GM23338 (cell line): ENCODE results near the gene IQCK. TPM values are rescaled to one million over a fixed set of nuclear protein-coding genes. Genes with fewer than 3 reads are reported as not detected.

ENCODE experiments used
- ATAC-seq: fragments of 200-7000 bp; cut with Tn5 transposase; 3 replicates; pipeline ENCODE4 v1.9.1; 2020
- DNase-seq: peaks from one replicate; pipeline ENCODE4 v3.0.0-alpha.2; 2015; ENCODE audit warnings: low spot score
- H2AFZ ChIP-seq: fragments of 200-600 bp; sonication (generic); 2 replicates; pipeline ENCODE4 v1.8.0; 2016; ENCODE audit warnings: antibody characterized with exemption, mild to moderate bottlenecking, moderate library complexity
- H3F3A ChIP-seq: fragments of 200-600 bp; sonication (generic); replicated peaks from 2 replicates; pipeline ENCODE4 v1.8.0; 2017; ENCODE audit warnings: antibody characterized with exemption, mixed run types, low read depth
- H3K27ac ChIP-seq: fragments of 200-600 bp; sonication (generic); 2 replicates; pipeline ENCODE4 v1.6.1; 2016; ENCODE audit warnings: low read depth
- H3K27me3 ChIP-seq: fragments of 200-600 bp; sonication (generic); 2 replicates; pipeline ENCODE4 v1.8.0; 2016; ENCODE audit warnings: mild to moderate bottlenecking, mixed run types, moderate library complexity; ENCODE audit not compliant: insufficient read depth
- H3K36me3 ChIP-seq: fragments of 200-600 bp; sonication (generic); 2 replicates; pipeline ENCODE4 v1.8.0; 2016; ENCODE audit warnings: mild to moderate bottlenecking; ENCODE audit not compliant: insufficient read depth
- H3K4me1 ChIP-seq: fragments of 200-600 bp; sonication (generic); 2 replicates; pipeline ENCODE4 v1.8.0; 2016; ENCODE audit warnings: mild to moderate bottlenecking, moderate library complexity; ENCODE audit not compliant: insufficient read depth
- H3K4me2 ChIP-seq: fragments of 200-600 bp; sonication (generic); 2 replicates; pipeline ENCODE4 v1.7.1; 2017; ENCODE audit warnings: mixed run types
- H3K4me3 ChIP-seq: fragments of 200-600 bp; sonication (generic); 2 replicates; pipeline ENCODE4 v1.6.1; 2016; ENCODE audit warnings: mixed run types
- H3K79me2 ChIP-seq: fragments of 200-600 bp; sonication (generic); replicated peaks from 2 replicates; pipeline ENCODE4 v1.8.0; 2017; ENCODE audit warnings: mild to moderate bottlenecking; ENCODE audit not compliant: insufficient read depth
- H3K9me2 ChIP-seq: fragments of 200-600 bp; sonication (generic); 2 replicates; pipeline ENCODE4 v1.8.0; 2017; ENCODE audit not compliant: insufficient read depth
- H4K20me1 ChIP-seq: fragments of 200-600 bp; sonication (generic); replicated peaks from 2 replicates; pipeline ENCODE4 v1.8.0; 2017; ENCODE audit warnings: mild to moderate bottlenecking; ENCODE audit not compliant: insufficient read depth
- H3K27ac Mint-ChIP-seq: 2 replicates; pipeline ENCODE4 v1.8.0; 2020; ENCODE audit warnings: inconsistent platforms, mild to moderate bottlenecking, moderate library complexity, mixed read lengths
- H3K27me3 Mint-ChIP-seq: 3 replicates; pipeline ENCODE4 v1.8.0; 2022; ENCODE audit warnings: low read depth, mild to moderate bottlenecking, moderate library complexity, mixed read lengths, inconsistent platforms; ENCODE audit not compliant: insufficient read depth, poor library complexity
- H3K36me3 Mint-ChIP-seq: 3 replicates; pipeline ENCODE4 v1.8.0; 2021; ENCODE audit warnings: low read depth, mild to moderate bottlenecking, inconsistent platforms, moderate library complexity, mixed read lengths
- H3K4me1 Mint-ChIP-seq: 3 replicates; pipeline ENCODE4 v1.8.0; 2020; ENCODE audit warnings: mild to moderate bottlenecking, inconsistent platforms, mixed read lengths
- H3K4me3 Mint-ChIP-seq: 3 replicates; pipeline ENCODE4 v1.8.0; 2021; ENCODE audit warnings: moderate library complexity, mild to moderate bottlenecking, inconsistent platforms, mixed read lengths
- H3K9me3 Mint-ChIP-seq: 3 replicates; pipeline ENCODE4 v1.8.0; 2020; ENCODE audit warnings: moderate library complexity, mild to moderate bottlenecking, inconsistent platforms, mixed read lengths
- CREB1 ChIP-seq: fragments of 250-450 bp; sonication (Bioruptor Pico); IDR thresholded peaks from 2 replicates; pipeline ENCODE4 v1.5.0; 2020; ENCODE audit warnings: low read depth, mild to moderate bottlenecking, moderate library complexity
- EZH2 ChIP-seq: fragments of 200-600 bp; sonication (generic); IDR thresholded peaks from one replicate; pipeline ENCODE4 v1.8.0; 2017; ENCODE audit warnings: antibody characterized with exemption, mild to moderate bottlenecking, low read depth; ENCODE audit not compliant: unreplicated experiment
- EZH2phosphoT487 ChIP-seq: fragments of 200-600 bp; sonication (generic); IDR thresholded peaks from one replicate; pipeline ENCODE4 v1.8.1; 2018; ENCODE audit warnings: antibody characterized with exemption; ENCODE audit not compliant: unreplicated experiment
- JUNB ChIP-seq: IDR thresholded peaks from one replicate; pipeline ENCODE4 v1.6.1; 2016; ENCODE audit warnings: antibody characterized with exemption; ENCODE audit not compliant: unreplicated experiment
- NANOG ChIP-seq: IDR thresholded peaks from 2 replicates; pipeline ENCODE4 v1.6.1; 2016; ENCODE audit warnings: antibody characterized with exemption, borderline replicate concordance
- POLR2AphosphoS5 ChIP-seq: IDR thresholded peaks from 2 replicates; pipeline ENCODE4 v1.6.1; 2016; ENCODE audit warnings: antibody characterized with exemption, low read depth
- ZNF114 ChIP-seq: fragments of 250-450 bp; sonication (Bioruptor Pico); IDR thresholded peaks from 2 replicates; pipeline ENCODE4 v1.5.0; 2020; ENCODE audit warnings: mild to moderate bottlenecking, moderate library complexity
- ZNF462 ChIP-seq: fragments of 250-450 bp; sonication (Bioruptor Pico); IDR thresholded peaks from 2 replicates; pipeline ENCODE4 v1.5.0; 2020; ENCODE audit warnings: mild to moderate bottlenecking, moderate library complexity
- polyA plus RNA-seq: library from polyadenylated mRNA; unstranded; fragments of >200 nt; fragmentation: Nextera tagmentation; extraction: Ambion mirVana; gene quantifications from 2 replicates; pipeline ENCODE4 v1.2.1, GENCODE V29; 2016
- total RNA-seq: library from RNA; depleted of rRNA; stranded (reverse); fragments of >200 nt; shearing (Covaris generic); gene quantifications from 2 replicates; pipeline ENCODE4 v1.2.3, GENCODE V29; 2014
- TF ChIP-seq, protein P1 (sequence below), 2 experiments: fragments of 200-600 bp in 1 of 2; sonication (generic) in 1 of 2; conservative IDR thresholded peaks; 2 replicates each; pipeline versions ENCODE4 v1.5.1 to v1.6.1; 2016 to 2017; ENCODE audit warnings: antibody characterized with exemption in 2 of 2, low read depth in 2 of 2, mild to moderate bottlenecking in 2 of 2, moderate library complexity in 1 of 2

The IQCK gene
- total and polyA plus RNA-seq, 2 experiments from 2014 or later, result 7.6 to 10.0 TPM

DNA sequence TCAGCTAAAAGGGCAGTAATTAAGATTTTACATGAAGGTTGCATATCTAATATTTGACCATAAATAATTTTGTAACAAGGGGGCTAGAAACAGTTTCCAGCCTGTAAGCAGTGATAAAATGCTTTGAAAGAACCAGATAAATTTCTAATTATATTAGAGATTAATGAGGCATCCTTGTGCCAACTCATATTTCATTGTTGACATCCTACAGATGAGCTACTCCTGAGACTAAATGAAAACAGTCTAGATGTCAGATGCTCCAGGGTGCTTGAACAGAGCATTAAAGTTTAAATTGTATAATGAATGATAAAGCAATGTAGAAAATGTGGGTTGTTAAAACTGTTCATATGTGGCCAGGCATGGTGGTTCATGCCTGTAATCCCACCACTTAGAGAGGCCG lies 23.3 kb downstream of the IQCK start (continued):
- TF ChIP-seq ZNF462 (CRISPR knock-in tag), result no peak

DNA sequence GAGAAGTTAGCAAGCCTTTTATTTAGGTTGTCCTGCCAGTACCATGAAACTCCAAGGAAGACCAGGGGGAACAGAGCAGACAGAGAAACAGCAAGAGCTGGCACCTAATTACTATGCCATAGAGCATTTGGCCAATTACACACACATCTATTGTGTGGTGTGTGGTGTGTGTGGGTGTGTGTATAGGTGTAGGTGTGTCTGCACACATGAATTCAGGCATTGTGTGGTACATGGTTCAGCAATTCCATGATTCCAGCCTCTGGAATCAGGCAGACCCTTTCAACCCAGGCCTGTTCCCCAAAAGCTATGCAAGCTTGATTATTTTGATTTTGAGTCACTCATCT lies 25.7 kb downstream of the IQCK start:
- no peaks in the 10 kb centered on the region for H3K4me1 Mint-ChIP-seq
- Histone ChIP-seq H3K79me2 (no peaks in the 10 kb centered on the region), H2AFZ (no peak overlapping the region), H3K4me2 (no peak overlapping the region), H3K9me2 (no peaks in the 10 kb centered on the region), H3K27me3 (no peaks in the 10 kb centered on the region), H3K36me3 (no peaks in the 10 kb centered on the region), H4K20me1 (no peaks in the 10 kb centered on the region), H3F3A (no peaks in the 10 kb centered on the region), H3K4me3 (no peak overlapping the region), H3K27ac (no peak overlapping the region), H3K4me1 (no peaks in the 10 kb centered on the region)
- H3K36me3 Mint-ChIP-seq, result no peaks in the 10 kb centered on the region
- H3K27ac Mint-ChIP-seq, result no peak overlapping the region
- H3K27me3 Mint-ChIP-seq, result peaks cover 2% of the 10 kb centered on the region
- no peak for ATAC-seq
- H3K4me3 Mint-ChIP-seq, result no peak overlapping the region
- DNase-seq, result no peak
- H3K9me3 Mint-ChIP-seq, result no peaks in the 10 kb centered on the region
- TF ChIP-seq NANOG, result no peak
- no peak for TF ChIP-seq JUNB
- TF ChIP-seq CREB1 (CRISPR knock-in tag), result no peak
- TF ChIP-seq ZNF462 (CRISPR knock-in tag), result no peak
- no peak for TF ChIP-seq EZH2
- TF ChIP-seq ZNF114 (CRISPR knock-in tag), result no peak
- TF ChIP-seq, protein P1, sequence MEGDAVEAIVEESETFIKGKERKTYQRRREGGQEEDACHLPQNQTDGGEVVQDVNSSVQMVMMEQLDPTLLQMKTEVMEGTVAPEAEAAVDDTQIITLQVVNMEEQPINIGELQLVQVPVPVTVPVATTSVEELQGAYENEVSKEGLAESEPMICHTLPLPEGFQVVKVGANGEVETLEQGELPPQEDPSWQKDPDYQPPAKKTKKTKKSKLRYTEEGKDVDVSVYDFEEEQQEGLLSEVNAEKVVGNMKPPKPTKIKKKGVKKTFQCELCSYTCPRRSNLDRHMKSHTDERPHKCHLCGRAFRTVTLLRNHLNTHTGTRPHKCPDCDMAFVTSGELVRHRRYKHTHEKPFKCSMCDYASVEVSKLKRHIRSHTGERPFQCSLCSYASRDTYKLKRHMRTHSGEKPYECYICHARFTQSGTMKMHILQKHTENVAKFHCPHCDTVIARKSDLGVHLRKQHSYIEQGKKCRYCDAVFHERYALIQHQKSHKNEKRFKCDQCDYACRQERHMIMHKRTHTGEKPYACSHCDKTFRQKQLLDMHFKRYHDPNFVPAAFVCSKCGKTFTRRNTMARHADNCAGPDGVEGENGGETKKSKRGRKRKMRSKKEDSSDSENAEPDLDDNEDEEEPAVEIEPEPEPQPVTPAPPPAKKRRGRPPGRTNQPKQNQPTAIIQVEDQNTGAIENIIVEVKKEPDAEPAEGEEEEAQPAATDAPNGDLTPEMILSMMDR (conservative IDR thresholded peaks at IDR 0.05; ENCODE audit: low read depth in 2 of 2), result no peak
- no peak for TF ChIP-seq POLR2AphosphoS5
- no peak for TF ChIP-seq EZH2phosphoT487
